ENCODE results near the gene HES2. TPM values are rescaled to one million over a fixed set of nuclear protein-coding genes. Genes with fewer than 3 reads are reported as not detected.

HES2 gene
- total RNA-seq, 1 experiment from 2014 or later: 1.2 TPM

DNA sequence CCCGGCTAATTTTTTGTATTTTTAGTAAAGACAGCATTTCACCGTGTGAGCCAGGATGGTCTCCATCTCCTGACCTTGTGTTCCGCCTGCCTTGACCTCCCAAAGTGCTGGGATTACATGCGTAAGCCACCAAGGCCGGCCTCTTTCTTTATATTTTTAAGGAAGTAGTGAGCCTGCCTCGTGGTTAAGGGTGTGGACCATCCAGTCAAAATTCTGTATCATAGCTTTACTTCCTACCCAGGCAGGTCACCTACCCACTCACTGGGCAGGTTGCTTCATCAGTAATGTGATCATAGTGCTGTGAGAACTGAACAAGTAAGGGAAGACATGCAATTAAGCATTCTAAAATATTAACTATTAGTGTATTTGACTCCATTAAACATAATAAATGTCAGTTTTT, 18.0 kb downstream of the HES2 start:
- H3K9me3 Mint-ChIP-seq: no peaks in the 10 kb centered on the region
- no peak overlapping the region for H3K4me3 Mint-ChIP-seq
- no peaks in the 10 kb centered on the region for H4K20me1 ChIP-seq (ENCODE audit: control insufficient read depth, insufficient read depth, insufficient read length)
- H2AFZ ChIP-seq (ENCODE audit: low read length): no peak overlapping the region
- H3K23me2 ChIP-seq (ENCODE audit: insufficient read length, low read depth, low read length, poor library complexity, severe bottlenecking): no peaks in the 10 kb centered on the region
- H4K8ac ChIP-seq (replicated peaks; ENCODE audit: insufficient read length, low read depth, low read length): no peak overlapping the region
- H4K91ac ChIP-seq (ENCODE audit: insufficient read length, low read depth, low read length): no peak overlapping the region
- H2BK120ac ChIP-seq (ENCODE audit: low read depth, low read length, poor library complexity, severe bottlenecking): no peak overlapping the region
- H4K5ac ChIP-seq (ENCODE audit: insufficient read length, low read depth, low read length): no peak overlapping the region
- H2BK12ac ChIP-seq (ENCODE audit: insufficient read length, low read depth, low read length): no peak overlapping the region
- no peak for DNase-seq
- no peak overlapping the region for H3K23ac ChIP-seq (ENCODE audit: insufficient read length, low read depth, low read length)
- H3K27ac Mint-ChIP-seq: no peak overlapping the region
- H3K79me2 ChIP-seq (ENCODE audit: insufficient read depth, low read length): no peaks in the 10 kb centered on the region; the same call in 1 of the 2 replicates
- no CpG with 5 or more reads among the region's 6 CpGs for WGBS (ENCODE audit: extremely low coverage, insufficient read length, low lambda C conversion rate)
- H3K36me3 Mint-ChIP-seq (ENCODE audit: insufficient read depth in 1 of 3, low read depth in 3 of 3): no peaks in the 10 kb centered on the region
- no peak overlapping the region for H2BK5ac ChIP-seq (ENCODE audit: insufficient read length, low read length)
- H3K4me1 Mint-ChIP-seq: no peaks in the 10 kb centered on the region; a peak in 1 of 4 replicates
- no peak overlapping the region for H3K4ac ChIP-seq (ENCODE audit: low read depth, low read length)
- H3K9me3 ChIP-seq (ENCODE audit: control insufficient read depth, low read depth, low read length): no peaks in the 10 kb centered on the region
- no peak overlapping the region for H2BK15ac ChIP-seq (ENCODE audit: low read depth, low read length)
- no peak overlapping the region for H2BK20ac ChIP-seq (ENCODE audit: low read depth, low read length, poor library complexity, severe bottlenecking)
- H3K27me3 Mint-ChIP-seq (ENCODE audit: low read depth): peaks cover 54% of the 10 kb centered on the region
- no peak overlapping the region for H3K56ac ChIP-seq (ENCODE audit: insufficient read length, low read depth, low read length)
- H3K9ac ChIP-seq (ENCODE audit: extremely low read depth, insufficient read length, low read length): no peak overlapping the region
- H3K79me1 ChIP-seq (ENCODE audit: insufficient read depth, low read depth, low read length, poor library complexity, severe bottlenecking): no peaks in the 10 kb centered on the region
- no peaks in the 10 kb centered on the region for H3K27me3 ChIP-seq (ENCODE audit: insufficient read depth, low read length)
- no peaks in the 10 kb centered on the region for H3K4me1 ChIP-seq (ENCODE audit: insufficient read depth, low read length)
- TF ChIP-seq, protein P1, sequence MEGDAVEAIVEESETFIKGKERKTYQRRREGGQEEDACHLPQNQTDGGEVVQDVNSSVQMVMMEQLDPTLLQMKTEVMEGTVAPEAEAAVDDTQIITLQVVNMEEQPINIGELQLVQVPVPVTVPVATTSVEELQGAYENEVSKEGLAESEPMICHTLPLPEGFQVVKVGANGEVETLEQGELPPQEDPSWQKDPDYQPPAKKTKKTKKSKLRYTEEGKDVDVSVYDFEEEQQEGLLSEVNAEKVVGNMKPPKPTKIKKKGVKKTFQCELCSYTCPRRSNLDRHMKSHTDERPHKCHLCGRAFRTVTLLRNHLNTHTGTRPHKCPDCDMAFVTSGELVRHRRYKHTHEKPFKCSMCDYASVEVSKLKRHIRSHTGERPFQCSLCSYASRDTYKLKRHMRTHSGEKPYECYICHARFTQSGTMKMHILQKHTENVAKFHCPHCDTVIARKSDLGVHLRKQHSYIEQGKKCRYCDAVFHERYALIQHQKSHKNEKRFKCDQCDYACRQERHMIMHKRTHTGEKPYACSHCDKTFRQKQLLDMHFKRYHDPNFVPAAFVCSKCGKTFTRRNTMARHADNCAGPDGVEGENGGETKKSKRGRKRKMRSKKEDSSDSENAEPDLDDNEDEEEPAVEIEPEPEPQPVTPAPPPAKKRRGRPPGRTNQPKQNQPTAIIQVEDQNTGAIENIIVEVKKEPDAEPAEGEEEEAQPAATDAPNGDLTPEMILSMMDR (conservative IDR thresholded peaks at IDR 0.05): no peak
- H2AK5ac ChIP-seq (ENCODE audit: insufficient read length, low read length): no peak overlapping the region
- no peak overlapping the region for H3K27ac ChIP-seq (ENCODE audit: insufficient read length, low read depth, low read length)
- no peak overlapping the region for H3T11ph ChIP-seq (ENCODE audit: low read length)
- no peak overlapping the region for H3K4me2 ChIP-seq (ENCODE audit: insufficient read depth, insufficient read length, low read length)
- no peak overlapping the region for H3K14ac ChIP-seq (ENCODE audit: insufficient read depth, low read length)
- H3K18ac ChIP-seq (ENCODE audit: insufficient read length, low read depth, low read length): no peak overlapping the region
